ENCODE data around the gene BIRC7. TPM values are rescaled to one million over a fixed set of nuclear protein-coding genes. Genes with fewer than 3 reads are reported as not detected.

The BIRC7 gene
- total RNA-seq, 1 experiment from 2014 or later: not detected

- H3K36me3 Mint-ChIP-seq (ENCODE audit: insufficient read depth, unreplicated experiment): peaks cover 38% of the 10 kb centered on the region
- no peak for TF ChIP-seq CTCF (IDR thresholded peaks at IDR 0.05; ENCODE audit: unreplicated experiment)
- no peak overlapping the region for H3K4me3 Mint-ChIP-seq (ENCODE audit: unreplicated experiment)
- POLR2A ChIA-PET: interaction anchor here (0.6 kb wide), 1 partner anchor 221 kb away, joined by 3 read pairs; no protein-coding TSS in a partner anchor
- no peaks in the 10 kb centered on the region for H3K9me3 Mint-ChIP-seq (ENCODE audit: unreplicated experiment)
- peaks cover 8% of the 10 kb centered on the region for H3K4me1 Mint-ChIP-seq (ENCODE audit: insufficient read depth, unreplicated experiment)
- CTCF ChIA-PET: interaction anchor here (0.7 to 2.7 kb wide), 6 partner anchors 9 to 259 kb away, joined by 3 to 21 read pairs (median 3); no protein-coding TSS in a partner anchor
- intact Hi-C loops (cut with micrococcal nuclease): no loop called here
- no peak for DNase-seq (ENCODE audit: unreplicated experiment)
- H3K27ac Mint-ChIP-seq (ENCODE audit: low read depth, unreplicated experiment): no peak overlapping the region
- H3K27me3 Mint-ChIP-seq (ENCODE audit: insufficient read depth, unreplicated experiment): no peaks in the 10 kb centered on the region
- BruUV-seq (replicated peaks): no TSS peak
These were observed 42.0 kb downstream of the BIRC7 start for GRCh38 chr20:63277466-63278272.

DNA sequence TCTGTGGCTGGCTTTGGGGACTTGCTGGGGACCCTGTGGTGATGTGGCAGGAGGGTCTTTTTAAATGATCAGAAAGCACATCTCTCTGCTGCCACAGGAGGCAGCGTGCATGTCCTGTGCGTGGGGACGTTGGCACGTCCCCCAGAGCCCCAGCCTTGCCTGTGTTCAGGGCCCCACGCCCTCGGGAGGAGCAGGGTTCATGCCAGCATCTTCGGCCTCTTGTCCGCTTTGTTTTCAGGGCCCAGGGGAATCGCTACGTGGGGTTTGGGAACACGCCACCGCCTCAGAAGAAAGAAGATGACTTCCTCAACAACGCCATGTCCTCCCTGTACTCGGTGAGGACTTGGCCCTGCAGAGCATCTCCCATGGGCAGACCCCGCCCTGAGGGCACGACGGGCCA lies 43.0 kb downstream of the BIRC7 start:
- Mint-ChIP-seq H3K36me3 (ENCODE audit: insufficient read depth, unreplicated experiment) (peaks cover 38% of the 10 kb centered on the region), H3K9me3 (ENCODE audit: unreplicated experiment) (no peaks in the 10 kb centered on the region), H3K27ac (ENCODE audit: low read depth, unreplicated experiment) (no peak overlapping the region), H3K27me3 (ENCODE audit: insufficient read depth, unreplicated experiment) (no peaks in the 10 kb centered on the region), H3K4me3 (ENCODE audit: unreplicated experiment) (no peak overlapping the region), H3K4me1 (ENCODE audit: insufficient read depth, unreplicated experiment) (peaks cover 8% of the 10 kb centered on the region)
- DNase-seq (ENCODE audit: unreplicated experiment): no peak
- ChIA-PET CTCF (interaction anchor here (0.7 to 2.7 kb wide), 2 partner anchors 55 to 260 kb away, joined by 3 to 21 read pairs; no protein-coding TSS in a partner anchor), POLR2A (no interaction called here)
- TF ChIP-seq CTCF (IDR thresholded peaks at IDR 0.05; ENCODE audit: unreplicated experiment): no peak
- intact Hi-C loops (cut with micrococcal nuclease): no loop called here
- BruUV-seq (replicated peaks): no TSS peak

DNA sequence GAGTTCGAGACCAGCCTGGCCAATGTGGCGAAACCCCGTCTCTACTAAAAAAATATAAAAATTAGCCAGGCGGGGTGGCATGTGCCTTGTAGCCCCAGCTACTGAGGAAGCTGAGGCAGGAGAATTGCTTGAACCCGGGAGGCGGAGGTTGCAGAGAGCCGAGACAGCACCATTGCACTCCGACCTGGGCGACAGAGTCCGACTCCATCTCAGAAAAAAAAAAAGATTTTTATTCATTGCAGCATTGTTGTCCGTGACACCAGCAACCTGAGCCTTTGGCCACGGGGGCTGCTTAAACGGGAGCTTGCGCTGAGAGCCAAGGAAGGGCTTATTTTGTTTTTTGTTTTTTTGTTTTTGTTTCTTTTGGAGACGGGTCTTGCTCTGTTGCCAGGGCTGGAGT lies 44.2 kb downstream of the BIRC7 start:
- Mint-ChIP-seq H3K4me3 (ENCODE audit: unreplicated experiment) (no peak overlapping the region), H3K9me3 (ENCODE audit: unreplicated experiment) (no peaks in the 10 kb centered on the region), H3K27me3 (ENCODE audit: insufficient read depth, unreplicated experiment) (no peaks in the 10 kb centered on the region), H3K27ac (ENCODE audit: low read depth, unreplicated experiment) (no peak overlapping the region), H3K4me1 (ENCODE audit: insufficient read depth, unreplicated experiment) (no peaks in the 10 kb centered on the region), H3K36me3 (ENCODE audit: insufficient read depth, unreplicated experiment) (peaks cover 37% of the 10 kb centered on the region)
- ChIA-PET POLR2A (interaction anchor here (0.6 to 3.7 kb wide), 2 partner anchors 8 to 23 kb away, joined by 3 to 9 read pairs; partner anchors contain the start of gene ARFGAP1), CTCF (interaction anchor here (0.6 to 3.1 kb wide), 7 partner anchors 30 to 718 kb away, joined by 3 to 36 read pairs (median 4); no protein-coding TSS in a partner anchor)
- no peak for DNase-seq (ENCODE audit: unreplicated experiment)
- no TSS peak for BruUV-seq (replicated peaks)
- TF ChIP-seq CTCF (IDR thresholded peaks at IDR 0.05; ENCODE audit: unreplicated experiment): no peak
- intact Hi-C loops (cut with micrococcal nuclease): no loop called here

DNA sequence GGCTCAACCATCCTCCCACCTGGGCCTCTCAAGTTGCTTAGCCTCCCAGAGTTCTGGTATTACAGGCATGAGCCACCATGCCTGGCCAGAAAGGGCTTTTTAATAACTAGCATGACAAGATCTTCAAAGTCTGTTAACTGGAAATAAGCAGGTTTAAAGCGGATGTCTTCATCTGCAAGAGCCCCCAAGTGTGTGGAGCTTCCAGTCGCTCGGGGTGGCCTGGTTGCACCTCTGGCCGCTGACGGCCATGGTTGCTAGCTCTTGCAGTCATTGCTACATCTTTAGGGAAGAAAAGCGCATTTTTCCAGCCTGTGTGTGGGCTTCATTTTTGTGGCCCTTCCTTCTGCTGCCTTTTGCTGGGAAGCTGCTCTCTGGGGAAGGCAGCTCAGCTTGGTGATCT lies 44.7 kb downstream of the BIRC7 start:
- Mint-ChIP-seq H3K27ac (ENCODE audit: low read depth, unreplicated experiment) (no peak overlapping the region), H3K36me3 (ENCODE audit: insufficient read depth, unreplicated experiment) (peaks cover 34% of the 10 kb centered on the region), H3K9me3 (ENCODE audit: unreplicated experiment) (no peaks in the 10 kb centered on the region), H3K4me3 (ENCODE audit: unreplicated experiment) (no peak overlapping the region), H3K27me3 (ENCODE audit: insufficient read depth, unreplicated experiment) (no peaks in the 10 kb centered on the region), H3K4me1 (ENCODE audit: insufficient read depth, unreplicated experiment) (no peaks in the 10 kb centered on the region)
- ChIA-PET CTCF (interaction anchor here (0.6 to 3.1 kb wide), 5 partner anchors 30 to 717 kb away, joined by 3 to 36 read pairs (median 5); no protein-coding TSS in a partner anchor), POLR2A (interaction anchor here (0.6 to 3.7 kb wide), 3 partner anchors 9 to 24 kb away, joined by 3 to 9 read pairs (median 3); partner anchors contain the start of gene ARFGAP1)
- intact Hi-C loops (cut with micrococcal nuclease): no loop called here
- DNase-seq (ENCODE audit: unreplicated experiment): no peak
- TF ChIP-seq CTCF (IDR thresholded peaks at IDR 0.05; ENCODE audit: unreplicated experiment): no peak
- BruUV-seq (replicated peaks): no TSS peak
